Activated effector memory CD4-positive, alpha-beta T cell treated with Interleukin-2 at 50 U/mL for 16 hours (primary cell): ENCODE data around the gene APOBEC3F.

Experiments
- DNase-seq: peaks from one replicate; pipeline ENCODE4 v3.0.0-alpha.2; 2020

Gene APOBEC3F

GRCh38 chr22:39094717-39095389 lies 54.2 kb downstream of the APOBEC3F start:
- peak; percentile 30 for DNase-seq

- no peak for DNase-seq
These were observed 55.3 kb downstream of the APOBEC3F start for GRCh38 chr22:39095971-39096370.

GRCh38 chr22:39097098-39098020 lies 56.7 kb downstream of the APOBEC3F start, which contains the start of gene APOBEC3H:
Gene APOBEC3H, plus strand, starts transcription at chr22:39097244. Its CDS starts 3,035 bp downstream, at chr22:39100279.
- DNase-seq = no peak

- DNase-seq = no peak
These were observed 57.4 kb downstream of the APOBEC3F start for GRCh38 chr22:39098026-39098425.

- no peak for DNase-seq
These were observed 57.9 kb downstream of the APOBEC3F start for GRCh38 chr22:39098576-39098975.

GRCh38 chr22:39101226-39101625 lies 60.6 kb downstream of the APOBEC3F start:
- DNase-seq = no peak

- DNase-seq = no peak
These were observed 62.8 kb downstream of the APOBEC3F start for GRCh38 chr22:39103431-39103830.
